ENCODE results near the gene CREB3L2.

CREB3L2 gene

DNA sequence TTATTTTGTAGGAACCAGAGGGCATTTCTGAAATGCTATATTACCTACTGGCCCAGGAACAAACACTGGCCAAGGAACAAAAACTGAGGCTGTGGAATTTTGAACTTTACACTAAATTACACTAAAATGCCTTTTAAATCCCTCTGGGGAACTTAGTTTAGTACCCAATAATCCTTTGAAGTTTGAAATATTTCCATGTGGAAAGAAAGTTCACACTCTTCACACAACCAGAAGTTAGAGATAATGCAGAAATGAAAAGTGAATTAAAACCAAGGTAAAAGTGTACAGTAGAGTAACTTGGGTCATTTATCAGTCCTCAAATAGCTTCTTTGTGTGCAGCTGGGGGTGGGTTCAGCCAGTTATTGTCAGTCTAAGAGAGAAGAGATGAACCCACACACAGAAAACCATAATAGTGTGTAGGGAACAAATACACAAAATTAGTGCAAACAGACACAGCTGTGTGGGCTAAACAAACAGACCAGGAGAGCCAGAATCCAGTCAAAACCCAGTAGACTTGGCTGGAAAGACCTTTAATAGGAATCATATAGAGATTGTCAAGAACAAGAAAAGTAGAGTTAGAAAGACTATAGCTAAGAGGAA lies 108.6 kb downstream of the CREB3L2 start:
- no peak for DNase-seq

GRCh38 chr7:137891016-137891655 lies 110.8 kb downstream of the CREB3L2 start:
- no peak for DNase-seq

- no peak for DNase-seq
Measured at GRCh38 chr7:137890449-137890921, 111.4 kb downstream of the CREB3L2 start.

DNA sequence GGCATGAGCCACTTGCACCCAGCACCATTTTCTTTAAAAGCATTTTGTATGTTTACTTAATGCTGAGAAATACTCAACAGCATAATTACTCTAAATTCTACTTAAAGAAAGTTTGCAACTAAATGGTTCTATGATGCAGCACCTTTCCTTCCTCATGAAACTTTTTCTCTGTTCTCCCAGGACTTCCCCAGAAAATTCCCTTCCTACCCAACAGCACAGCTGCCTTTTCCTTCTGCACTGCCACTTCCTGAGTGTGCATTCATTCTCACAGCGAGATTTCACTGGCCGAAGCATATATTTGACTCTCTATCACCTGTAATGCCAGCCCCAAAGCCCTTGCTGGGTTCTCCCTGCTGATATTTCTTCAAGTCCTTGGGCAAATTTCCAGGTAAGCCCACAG lies 113.6 kb downstream of the CREB3L2 start:
- no peak for DNase-seq

- DNase-seq, result no peak
Measured at GRCh38 chr7:137886746-137887145, 115.1 kb downstream of the CREB3L2 start.

DNA sequence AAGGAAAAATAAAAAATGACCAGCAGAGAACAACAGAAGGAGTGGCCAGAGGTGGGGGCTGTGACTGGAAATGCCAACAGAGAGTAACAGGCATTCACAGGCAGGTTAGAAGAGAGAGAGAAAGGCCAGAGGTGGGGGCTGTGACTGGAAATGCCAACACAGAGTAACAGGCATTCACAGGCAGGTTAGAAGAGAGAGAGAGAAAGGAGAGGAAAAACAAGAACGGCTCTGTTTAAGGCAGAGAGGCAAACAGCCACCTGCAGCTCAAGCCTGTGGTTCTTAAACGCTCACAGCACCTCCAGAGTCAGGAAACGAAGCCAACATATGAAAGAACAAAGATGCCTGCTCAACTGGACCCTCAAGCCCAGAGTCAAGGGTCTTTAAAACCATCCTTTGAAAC lies 115.6 kb downstream of the CREB3L2 start:
- DNase-seq, result no peak

DNA sequence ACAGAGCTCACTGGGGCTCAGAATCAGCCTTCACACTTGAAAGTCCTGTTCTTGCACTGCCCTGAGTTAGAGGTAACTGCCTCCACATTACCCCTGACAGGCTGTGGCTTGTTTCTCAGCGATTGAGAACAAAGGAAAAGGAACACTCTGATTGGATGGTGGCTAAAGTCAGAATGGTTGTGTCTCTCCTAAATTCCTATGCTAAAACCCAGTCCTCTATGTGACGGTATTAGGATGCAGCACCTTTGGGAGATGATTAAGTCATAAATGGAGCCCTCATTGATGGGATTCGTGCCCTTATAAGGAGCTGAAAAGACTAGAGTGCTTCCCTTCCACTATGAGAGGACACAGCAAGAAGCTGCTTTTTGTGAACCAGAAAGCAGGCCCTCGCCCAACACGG lies 116.2 kb downstream of the CREB3L2 start:
- DNase-seq, result no peak

- DNase-seq, result no peak
Measured at GRCh38 chr7:137882806-137883205, 119.1 kb downstream of the CREB3L2 start.

DNA sequence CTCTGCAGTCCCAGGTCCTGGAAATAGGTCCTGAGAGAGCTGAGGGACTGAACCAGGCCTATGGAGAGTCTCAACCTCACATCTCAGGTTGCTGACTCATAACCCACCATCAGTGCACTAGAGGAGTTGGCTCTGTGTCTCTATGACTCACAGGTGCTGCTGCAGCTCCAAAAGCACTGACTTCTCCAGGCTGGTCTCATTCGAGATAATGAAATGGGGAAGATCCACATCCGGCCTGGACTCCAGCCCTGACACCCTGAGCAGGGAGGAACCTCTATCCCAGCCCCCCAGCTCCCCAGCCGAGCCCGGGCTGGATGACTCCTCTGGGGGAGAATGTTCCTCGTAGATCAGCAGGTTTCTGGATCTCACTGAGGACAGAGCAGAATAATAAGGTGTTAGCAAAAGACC lies 119.6 kb downstream of the CREB3L2 start:
- DNase-seq, result peak in 1 of 2 experiments; percentile 46

- DNase-seq, result no peak
Measured at GRCh38 chr7:137881607-137882260, 120.2 kb downstream of the CREB3L2 start.

DNA sequence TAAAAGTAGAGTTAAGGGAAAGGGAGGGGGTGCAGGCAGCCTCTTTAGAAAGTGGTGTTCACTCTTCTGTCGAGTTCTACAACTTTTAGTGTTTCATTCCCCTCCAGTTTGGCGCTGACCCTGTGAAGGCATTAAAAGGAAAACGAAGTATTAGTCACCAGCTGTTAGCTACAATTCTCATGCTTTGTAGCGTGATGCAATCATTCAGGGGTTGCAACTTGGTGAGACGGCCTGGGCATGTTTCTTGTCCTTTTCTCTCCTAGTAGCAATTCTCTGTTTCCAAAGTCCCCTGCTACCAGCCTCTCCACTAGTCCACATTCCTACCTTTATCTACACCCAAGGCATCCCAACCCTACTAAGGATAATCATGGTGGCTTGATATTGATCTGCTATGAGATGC lies 121.5 kb downstream of the CREB3L2 start:
- no peak for DNase-seq

DNA sequence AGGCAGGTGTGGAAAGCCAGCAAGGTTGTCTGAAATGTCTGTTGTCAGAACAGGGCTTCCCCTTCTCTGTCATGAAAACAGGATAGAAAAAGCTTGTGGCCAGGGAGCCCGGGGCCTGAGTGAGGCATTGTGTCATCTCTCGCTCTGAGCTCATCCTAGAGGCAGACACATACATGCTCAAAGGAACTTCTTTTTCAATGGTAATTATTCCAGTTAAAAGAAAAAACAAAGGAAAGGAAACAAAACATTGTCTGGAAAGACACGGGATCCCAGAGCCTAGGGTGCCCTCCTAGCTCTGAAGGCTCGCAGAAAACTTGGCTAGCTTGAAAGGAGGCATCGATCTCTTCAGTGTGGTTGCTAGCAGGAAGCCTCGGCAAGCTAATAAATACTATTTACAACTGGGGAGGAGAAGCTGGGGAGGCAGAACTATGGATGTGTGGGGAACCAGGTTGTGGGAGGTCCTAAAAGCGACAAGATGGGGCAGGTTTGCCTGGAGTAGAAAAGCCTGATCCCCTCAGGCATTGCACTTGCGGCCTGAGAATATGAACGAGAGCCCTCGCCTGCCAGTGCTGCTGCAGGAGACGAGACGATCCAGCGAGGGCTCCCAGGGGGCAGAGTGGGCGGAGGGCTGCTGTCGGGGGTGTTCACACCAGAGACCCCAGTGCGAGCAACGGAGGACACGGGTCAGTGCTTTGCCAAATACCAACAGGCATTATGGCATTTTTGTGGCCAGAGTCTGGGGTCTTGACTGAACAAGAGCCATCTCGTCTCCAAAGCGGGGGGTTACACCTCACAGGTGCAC lies 122.3 kb downstream of the CREB3L2 start:
- DNase-seq, result no peak

DNA sequence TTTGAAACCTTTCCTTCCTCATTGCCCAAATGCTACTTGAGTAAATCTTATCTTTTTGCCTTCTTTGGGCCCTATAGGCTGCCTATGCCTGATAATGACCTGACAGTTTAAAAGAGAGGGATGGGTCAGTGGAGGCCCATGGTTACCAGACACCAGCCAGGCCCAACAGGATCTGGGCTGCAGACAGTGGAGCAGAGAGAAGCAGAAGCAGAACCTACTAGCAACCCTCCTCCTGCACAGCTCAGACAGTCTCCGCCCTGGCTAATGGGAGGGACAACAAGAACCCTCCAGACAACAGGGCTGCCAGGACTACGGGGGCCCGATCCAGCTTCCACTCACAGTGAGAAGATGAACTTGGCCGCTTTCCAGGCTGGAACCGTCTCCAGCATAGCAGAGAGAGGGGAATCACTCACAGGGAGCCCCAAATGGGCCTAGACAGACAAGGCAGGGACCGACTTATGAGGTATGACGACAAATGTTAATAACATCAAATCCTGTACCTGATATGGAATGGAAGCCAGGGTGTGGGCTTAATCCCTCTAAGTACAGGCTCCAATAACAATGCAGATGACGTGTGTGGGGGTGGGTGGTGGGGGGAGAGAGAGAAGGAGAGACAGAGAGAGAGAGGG lies 123.4 kb downstream of the CREB3L2 start:
- DNase-seq, result no peak

GRCh38 chr7:137877027-137877675 lies 124.7 kb downstream of the CREB3L2 start:
- no peak for DNase-seq

DNA sequence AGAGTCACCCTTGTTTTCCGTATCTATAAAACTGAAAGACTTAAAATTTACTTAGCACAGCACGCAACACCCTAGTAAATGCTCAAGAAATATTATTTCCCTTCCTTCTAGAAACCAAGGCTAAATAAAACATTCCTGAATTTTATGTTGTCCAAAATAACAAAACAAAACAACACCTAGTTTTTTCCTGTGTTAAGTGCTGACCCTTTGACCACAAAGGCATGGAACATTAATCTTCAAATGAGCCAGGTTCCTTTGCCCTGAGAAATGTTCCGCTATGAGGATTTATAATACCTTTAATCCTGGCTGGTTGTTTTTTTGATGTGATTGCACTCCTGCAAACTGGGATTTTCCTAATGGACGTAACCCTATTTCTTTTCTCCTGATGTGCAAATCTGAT lies 126.1 kb downstream of the CREB3L2 start:
- DNase-seq, result no peak

GRCh38 chr7:137873979-137874777 lies 127.7 kb downstream of the CREB3L2 start:
- DNase-seq, result peak in 1 of 2 experiments; percentile 5

GRCh38 chr7:137873524-137873923 lies 128.4 kb downstream of the CREB3L2 start:
- DNase-seq, result no peak

- DNase-seq, result peak in 1 of 2 experiments; percentile 49
Measured at GRCh38 chr7:137871170-137871915, 130.5 kb downstream of the CREB3L2 start.

DNA sequence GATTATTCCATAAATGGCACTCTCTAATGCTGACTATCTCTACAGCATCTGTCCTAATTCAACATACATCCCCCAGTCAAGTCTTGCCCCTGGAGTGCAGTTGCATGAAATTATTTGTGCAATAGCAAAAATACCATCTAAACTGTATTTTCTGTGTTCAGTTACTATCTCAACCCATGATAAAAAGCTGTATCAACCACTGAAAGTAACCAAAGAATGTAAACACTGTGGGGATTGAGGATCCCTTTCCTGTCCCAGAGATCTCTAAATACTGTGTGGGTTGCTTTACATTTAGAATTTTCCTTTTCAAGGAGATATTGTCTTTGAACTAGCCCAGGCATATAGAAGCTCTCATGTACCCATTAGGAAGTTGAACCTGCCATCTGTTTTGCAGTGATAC lies 131.2 kb downstream of the CREB3L2 start:
- no peak for DNase-seq

GRCh38 chr7:137870078-137870477 lies 131.8 kb downstream of the CREB3L2 start:
- DNase-seq, result no peak

DNA sequence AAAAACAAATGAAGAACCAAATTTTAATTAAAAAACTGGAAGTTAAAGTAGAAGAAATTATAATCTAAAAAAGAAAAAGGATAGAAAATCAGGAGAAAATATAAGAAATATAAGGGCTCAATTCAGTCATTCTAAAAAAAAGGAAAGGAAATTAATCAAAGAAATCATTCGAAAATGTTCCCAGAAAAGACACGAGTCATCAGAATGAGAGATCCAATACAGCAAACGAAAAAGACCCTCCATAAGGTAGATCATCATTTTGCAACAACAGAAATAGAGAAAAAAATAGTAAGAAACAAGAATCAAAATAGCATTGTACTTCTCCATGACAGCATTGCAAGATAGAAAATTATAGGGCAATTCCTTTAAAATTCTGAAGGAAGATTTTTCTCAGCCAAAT lies 132.6 kb downstream of the CREB3L2 start:
- no peak for DNase-seq

Measured in NCI-H446 (cell line).